ENCODE results near the gene ARF5. TPM values are rescaled to one million over a fixed set of nuclear protein-coding genes. Genes with fewer than 3 reads are reported as not detected.
"Not testable (repeated sequence)": the region's sequence is repeated elsewhere in the genome, so short reads cannot be mapped to it uniquely, and the experiment has no call there.

Gene ARF5
- total RNA-seq: 137 TPM

DNA sequence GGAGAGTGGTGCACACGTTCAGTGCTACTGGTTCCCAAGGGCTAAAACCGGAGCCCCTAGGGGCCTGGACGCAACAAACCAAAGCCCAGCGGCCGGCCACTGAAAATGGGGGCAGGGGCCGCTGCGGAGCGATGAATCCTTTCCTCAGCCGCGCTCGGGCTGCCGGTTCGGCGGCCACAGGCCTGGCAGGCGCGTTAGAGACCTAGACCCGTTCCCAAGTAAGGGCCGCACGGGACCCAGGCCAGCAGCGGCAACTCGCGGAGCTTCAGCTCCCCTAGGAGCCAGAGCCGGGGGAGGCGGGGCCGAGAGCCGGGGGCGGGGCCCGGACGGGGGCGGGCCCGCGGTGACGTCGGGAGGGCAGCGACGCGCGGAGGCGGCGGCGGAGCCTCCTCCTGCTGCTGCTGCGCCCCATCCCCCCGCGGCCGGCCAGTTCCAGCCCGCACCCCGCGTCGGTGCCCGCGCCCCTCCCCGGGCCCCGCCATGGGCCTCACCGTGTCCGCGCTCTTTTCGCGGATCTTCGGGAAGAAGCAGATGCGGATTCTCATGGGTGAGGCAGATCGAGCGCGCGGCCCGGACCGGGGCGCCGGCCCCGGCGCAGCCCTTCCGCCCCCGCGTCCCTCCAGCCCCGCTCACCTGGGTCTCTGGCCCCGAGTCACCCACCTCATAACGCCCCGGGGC lies at the start of gene ARF5:
ARF5 (plus strand) TSS at position 393 of the 678 bp plus-strand sequence; CDS start at position 481, 88 bp downstream.
- peaks cover 0 to 22% of the 10 kb centered on the region in 2 donors for H3K36me3 ChIP-seq
- intact Hi-C loops (cut with DNase I): loop anchor here (5.0 kb wide), 1 partner anchor 64 kb away; the partner anchor contains the start of gene SND1
- H3K9me3 ChIP-seq: no peaks in the 10 kb centered on the region
- H3K27ac ChIP-seq: peak within 1 kb of the TSS; percentile 93
- peaks cover 47% of the 10 kb centered on the region for H3K4me1 ChIP-seq
- no peak for DNase-seq (ENCODE audit: extremely low spot score in 2 of 2)
- TF ChIP-seq POLR2AphosphoS5 (IDR thresholded peaks at IDR 0.05; ENCODE audit: insufficient read depth in 1 of 2, low read depth in 1 of 2): peak in 1 of 2 donors; percentile 90
- peak in 1 of 2 donors; percentile 30 for TF ChIP-seq POLR2A (IDR thresholded peaks at IDR 0.05)
- TF ChIP-seq, protein P1, sequence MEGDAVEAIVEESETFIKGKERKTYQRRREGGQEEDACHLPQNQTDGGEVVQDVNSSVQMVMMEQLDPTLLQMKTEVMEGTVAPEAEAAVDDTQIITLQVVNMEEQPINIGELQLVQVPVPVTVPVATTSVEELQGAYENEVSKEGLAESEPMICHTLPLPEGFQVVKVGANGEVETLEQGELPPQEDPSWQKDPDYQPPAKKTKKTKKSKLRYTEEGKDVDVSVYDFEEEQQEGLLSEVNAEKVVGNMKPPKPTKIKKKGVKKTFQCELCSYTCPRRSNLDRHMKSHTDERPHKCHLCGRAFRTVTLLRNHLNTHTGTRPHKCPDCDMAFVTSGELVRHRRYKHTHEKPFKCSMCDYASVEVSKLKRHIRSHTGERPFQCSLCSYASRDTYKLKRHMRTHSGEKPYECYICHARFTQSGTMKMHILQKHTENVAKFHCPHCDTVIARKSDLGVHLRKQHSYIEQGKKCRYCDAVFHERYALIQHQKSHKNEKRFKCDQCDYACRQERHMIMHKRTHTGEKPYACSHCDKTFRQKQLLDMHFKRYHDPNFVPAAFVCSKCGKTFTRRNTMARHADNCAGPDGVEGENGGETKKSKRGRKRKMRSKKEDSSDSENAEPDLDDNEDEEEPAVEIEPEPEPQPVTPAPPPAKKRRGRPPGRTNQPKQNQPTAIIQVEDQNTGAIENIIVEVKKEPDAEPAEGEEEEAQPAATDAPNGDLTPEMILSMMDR (IDR thresholded peaks at IDR 0.05): no peak
- peak within 1 kb of the TSS; percentile 99 for H3K4me3 ChIP-seq
- H3K27me3 ChIP-seq: no peaks in the 10 kb centered on the region

DNA sequence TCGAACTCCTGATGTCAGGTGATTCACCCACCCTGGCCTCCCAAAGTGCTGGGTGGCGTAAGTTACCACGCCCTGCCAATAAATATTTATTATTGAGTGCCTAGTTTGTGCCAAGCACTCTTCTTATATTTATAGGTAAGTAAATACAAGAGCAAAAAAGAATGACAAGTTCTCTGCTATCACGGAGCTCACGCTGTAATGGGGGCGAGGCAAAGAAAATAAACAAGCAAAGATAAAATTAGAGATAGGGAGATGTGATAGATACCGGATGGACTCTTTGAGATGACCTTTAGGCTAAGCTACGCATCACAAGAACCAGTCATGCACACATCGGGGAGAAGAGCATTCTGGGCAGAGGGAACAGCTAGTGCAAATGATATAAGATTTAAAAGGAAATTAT lies 49.1 kb upstream of the ARF5 start:
- Histone ChIP-seq H3K4me3 (no peak overlapping the region), H3K4me1 (no peaks in the 10 kb centered on the region), H3K36me3 (no peaks in the 10 kb centered on the region), H3K27ac (no peak overlapping the region), H3K9me3 (no peaks in the 10 kb centered on the region), H3K27me3 (no peaks in the 10 kb centered on the region)
- TF ChIP-seq POLR2A (IDR thresholded peaks at IDR 0.05): no peak
- no peak for TF ChIP-seq POLR2AphosphoS5 (IDR thresholded peaks at IDR 0.05; ENCODE audit: insufficient read depth in 1 of 2, low read depth in 1 of 2)
- TF ChIP-seq, protein P1 (IDR thresholded peaks at IDR 0.05): no peak
- intact Hi-C loops (cut with DNase I): no loop called here
- DNase-seq (ENCODE audit: extremely low spot score in 2 of 2): no peak

DNA sequence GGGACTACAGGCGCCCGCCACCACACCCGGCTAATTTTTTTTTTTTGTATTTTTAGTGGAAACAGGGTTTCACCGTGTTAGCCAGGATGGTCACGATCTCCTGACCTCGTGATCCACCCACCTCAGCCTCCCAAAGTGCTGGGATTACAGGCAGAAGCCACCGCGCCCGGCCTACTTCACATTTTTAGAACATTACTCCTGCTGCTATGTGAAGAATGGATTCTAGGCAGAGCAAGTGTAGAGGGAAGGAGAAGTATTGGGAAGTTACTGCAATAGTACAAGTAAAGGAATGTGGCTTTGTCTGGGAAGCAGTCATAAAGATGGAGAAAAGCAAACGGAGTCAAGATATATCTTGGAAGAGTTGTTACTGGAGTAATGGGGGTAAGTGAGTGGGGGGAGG lies 47.8 kb upstream of the ARF5 start:
- H3K27ac ChIP-seq; H3K9me3 ChIP-seq; H3K4me1 ChIP-seq; H3K36me3 ChIP-seq; intact Hi-C loops (cut with DNase I); DNase-seq (ENCODE audit: extremely low spot score in 2 of 2); H3K27me3 ChIP-seq; H3K4me3 ChIP-seq: not testable (repeated sequence)

DNA sequence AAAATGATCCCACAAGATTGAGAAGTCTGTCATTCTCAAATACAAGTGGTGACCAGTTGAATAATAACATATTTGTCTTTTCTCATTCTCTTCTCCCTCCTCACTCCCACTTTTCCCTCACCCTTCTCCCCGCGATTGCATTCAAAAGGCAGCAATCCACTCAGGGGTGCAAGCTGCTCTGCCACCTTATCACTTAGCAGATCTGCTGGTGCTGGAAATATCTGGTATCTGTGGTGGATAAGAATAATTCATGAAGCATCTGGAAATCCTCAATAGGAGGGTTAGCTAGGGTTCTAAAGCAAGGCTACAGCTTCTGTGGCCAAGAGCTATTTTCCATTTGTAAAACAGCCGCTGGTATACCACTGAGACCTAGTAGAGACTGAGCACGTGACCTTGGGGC lies 46.7 kb upstream of the ARF5 start:
- intact Hi-C loops (cut with DNase I): no loop called here
- no peaks in the 10 kb centered on the region for H3K4me1 ChIP-seq
- H3K4me3 ChIP-seq: no peak overlapping the region
- no peaks in the 10 kb centered on the region for H3K36me3 ChIP-seq
- no peaks in the 10 kb centered on the region for H3K27me3 ChIP-seq
- no peak for DNase-seq (ENCODE audit: extremely low spot score in 2 of 2)
- H3K9me3 ChIP-seq: no peaks in the 10 kb centered on the region
- no peak overlapping the region for H3K27ac ChIP-seq
- TF ChIP-seq, protein P1 (IDR thresholded peaks at IDR 0.05): no peak
- TF ChIP-seq POLR2A (IDR thresholded peaks at IDR 0.05) (no peak), POLR2AphosphoS5 (IDR thresholded peaks at IDR 0.05; ENCODE audit: insufficient read depth in 1 of 2, low read depth in 1 of 2) (no peak)

DNA sequence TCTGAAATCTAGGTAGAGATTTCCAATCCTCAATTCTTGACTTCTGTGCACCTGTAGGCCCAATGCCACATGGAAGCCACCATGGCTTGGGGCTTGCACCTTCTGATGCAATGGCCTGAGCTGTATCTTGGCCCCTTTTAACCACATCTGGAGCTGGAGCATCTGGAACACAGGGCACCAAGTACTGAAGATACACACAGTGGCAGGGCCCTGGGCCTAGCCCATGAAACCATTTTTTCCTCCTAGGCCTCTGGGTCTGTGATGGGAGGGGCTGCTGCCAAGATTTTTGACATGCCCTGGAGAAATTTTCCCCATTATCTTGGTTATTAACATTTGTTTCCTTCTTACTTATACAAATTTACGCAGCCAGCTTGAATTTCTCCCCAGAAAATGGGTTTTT lies 41.9 kb upstream of the ARF5 start:
- intact Hi-C loops (cut with DNase I): no loop called here
- H3K4me3 ChIP-seq: no peak overlapping the region
- no peak for DNase-seq (ENCODE audit: extremely low spot score in 2 of 2)
- no peaks in the 10 kb centered on the region for H3K4me1 ChIP-seq
- H3K27ac ChIP-seq: no peak overlapping the region
- no peaks in the 10 kb centered on the region for H3K9me3 ChIP-seq
- no peaks in the 10 kb centered on the region for H3K36me3 ChIP-seq
- no peaks in the 10 kb centered on the region for H3K27me3 ChIP-seq
- TF ChIP-seq POLR2A (IDR thresholded peaks at IDR 0.05) (no peak), POLR2AphosphoS5 (IDR thresholded peaks at IDR 0.05; ENCODE audit: insufficient read depth in 1 of 2, low read depth in 1 of 2) (no peak)
- TF ChIP-seq, protein P1 (IDR thresholded peaks at IDR 0.05): no peak

Measured in vagina (tissue), 2 donors.